WI38 (cell line): ENCODE measurements around the gene NIPBL.
A peak's percentile ranks its signal among the peaks of the same experiment; 100 is the strongest.

ENCODE experiments used
- H3K4me3 ChIP-seq: 2 replicates; pipeline ENCODE4 v1.5.1; 2011; ENCODE audit warnings: low read depth, mild to moderate bottlenecking, control low read depth, low read length
- CTCF ChIP-seq: IDR thresholded peaks from 2 replicates; pipeline ENCODE4 v1.5.1; 2012; ENCODE audit warnings: low read depth, mild to moderate bottlenecking, control low read depth, low read length

NIPBL gene

DNA sequence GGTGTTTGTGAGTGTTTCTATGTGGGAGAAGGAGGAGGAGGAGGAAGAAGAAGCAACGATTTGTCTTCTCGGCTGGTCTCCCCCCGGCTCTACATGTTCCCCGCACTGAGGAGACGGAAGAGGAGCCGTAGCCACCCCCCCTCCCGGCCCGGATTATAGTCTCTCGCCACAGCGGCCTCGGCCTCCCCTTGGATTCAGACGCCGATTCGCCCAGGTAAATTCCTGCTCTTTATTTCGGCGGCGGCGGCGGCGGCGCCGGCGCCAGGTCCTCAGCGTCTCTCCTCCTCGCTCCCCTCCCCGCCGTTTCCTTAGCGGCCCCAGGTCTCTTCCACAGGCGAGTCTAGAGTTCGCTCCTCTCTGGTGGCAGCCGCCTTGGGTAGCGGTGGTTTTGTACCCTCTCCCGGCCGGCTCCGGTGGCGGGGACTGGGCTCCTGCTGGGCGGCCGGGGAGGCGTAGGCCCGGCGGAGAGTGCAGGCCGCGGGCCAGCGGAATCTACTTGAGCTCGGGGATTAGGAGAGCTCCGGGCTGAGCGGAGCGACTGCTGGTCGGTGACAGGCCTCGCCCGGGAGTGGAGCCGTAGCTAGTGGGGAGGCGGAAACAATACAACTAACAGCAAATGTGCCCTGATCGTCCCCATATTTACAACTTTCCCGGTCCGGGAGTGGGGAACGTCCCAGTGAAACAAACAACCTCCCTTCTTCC is 547 bp downstream of the NIPBL start:
- TF ChIP-seq CTCF = no peak
- peak overlapping the region; percentile 90 for H3K4me3 ChIP-seq

DNA sequence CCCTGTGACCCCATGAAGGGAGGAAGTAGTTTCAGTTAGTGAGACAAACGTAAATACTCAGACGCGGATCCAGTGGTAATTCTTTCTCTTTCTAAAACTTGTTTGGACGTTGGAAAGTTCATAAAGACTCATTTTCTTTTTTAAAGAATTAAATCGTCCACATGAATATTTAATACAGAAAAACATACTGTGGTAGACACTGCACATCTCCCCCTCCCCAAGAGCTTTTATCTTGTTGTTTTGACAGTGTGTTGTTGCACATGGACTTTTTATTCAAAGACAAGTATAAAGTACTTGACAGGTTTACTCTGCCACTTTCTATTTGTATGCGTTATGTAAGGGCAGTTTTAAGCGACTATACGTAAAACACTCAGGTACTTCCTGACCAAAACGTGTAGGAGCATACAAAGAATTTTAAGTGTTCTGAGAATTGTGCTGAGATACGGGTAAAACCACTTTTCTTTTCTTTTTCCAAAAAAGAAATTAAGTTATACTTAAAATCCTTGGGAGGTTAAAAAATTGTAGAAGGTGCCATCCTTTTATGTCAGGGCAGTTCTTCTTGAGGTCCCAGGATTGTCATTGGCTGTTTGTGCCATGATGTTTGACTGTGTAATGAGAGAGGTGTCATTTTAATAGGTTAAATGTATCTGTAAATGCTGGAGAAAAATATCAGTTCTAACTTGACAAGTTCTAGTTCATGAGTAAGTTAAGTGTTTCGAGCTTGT is 1.3 kb downstream of the NIPBL start:
- peak overlapping the region; percentile 90 for H3K4me3 ChIP-seq
- TF ChIP-seq CTCF = no peak

GRCh38 chr5:36878392-36879082 is 2.0 kb downstream of the NIPBL start:
- H3K4me3 ChIP-seq = peak overlapping the region; percentile 90
- no peak for TF ChIP-seq CTCF

DNA sequence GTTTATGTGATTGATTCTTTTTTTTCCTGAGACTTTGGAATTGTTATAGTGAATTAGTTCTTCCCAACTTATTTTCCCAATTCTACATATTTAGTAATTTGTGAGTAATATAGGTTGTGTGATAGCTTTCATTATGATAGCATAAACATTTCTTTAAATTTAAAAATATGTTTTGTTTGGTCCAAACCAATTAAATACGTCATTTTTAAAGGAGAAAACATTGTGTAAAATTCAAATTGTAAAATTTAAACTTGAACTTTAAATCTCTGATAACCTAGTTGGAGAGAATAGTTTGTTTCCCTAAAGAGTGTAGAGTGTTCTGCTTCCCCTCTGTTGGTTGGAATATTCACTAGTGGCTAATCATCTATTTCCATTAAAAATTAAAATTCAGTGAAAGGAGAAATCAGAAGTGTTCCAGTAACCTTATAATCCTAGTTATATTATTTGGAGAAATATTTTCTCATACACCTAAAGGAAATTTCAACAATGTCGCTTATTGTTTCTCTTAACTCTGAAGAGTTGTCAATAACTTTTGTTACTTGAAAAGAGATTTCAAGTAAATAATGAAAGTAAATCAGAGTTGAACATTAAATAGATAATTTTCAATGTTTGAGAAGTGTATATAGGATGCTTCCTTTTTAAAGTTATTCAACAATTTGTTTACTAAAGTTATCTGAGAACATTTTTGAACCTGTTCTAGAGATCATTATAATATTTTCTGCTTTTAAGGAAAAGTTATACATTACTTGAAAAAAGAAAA is 2.9 kb downstream of the NIPBL start:
- peak overlapping the region; percentile 90 for H3K4me3 ChIP-seq
- no peak for TF ChIP-seq CTCF

- no peak for TF ChIP-seq CTCF
- no peak overlapping the region for H3K4me3 ChIP-seq
Observed at GRCh38 chr5:36880761-36881160, 4.2 kb downstream of the NIPBL start.

- no peak for TF ChIP-seq CTCF
- no peak overlapping the region for H3K4me3 ChIP-seq
Observed at GRCh38 chr5:36881304-36881703, 4.7 kb downstream of the NIPBL start.
